Astrocyte (in vitro differentiated cells and primary cell): Measurements from ENCODE around the gene ASMTL. TPM values are rescaled to one million over a fixed set of nuclear protein-coding genes. Genes with fewer than 3 reads are reported as not detected.

Source experiments
- DNase-seq: peaks from one replicate; pipeline ENCODE4 v3.0.0-alpha.2; 2010; ENCODE audit warnings: low read depth
- FAIRE-seq: peaks from 2 replicates; lab custom pipeline; 2011; peaks lifted over from hg19 to GRCh38; lab: Jason Lieb, UNC
- H2AFZ ChIP-seq: 2 replicates; pipeline ENCODE4 v1.6.0; 2012; ENCODE audit warnings: low read depth, low read length, inconsistent platforms
- H3K27ac ChIP-seq: 2 replicates; pipeline ENCODE4 v1.5.1; 2011; ENCODE audit warnings: low read depth, low read length, inconsistent platforms
- H3K27me3 ChIP-seq: 2 replicates; pipeline ENCODE4 v1.6.0; 2011; ENCODE audit warnings: low read length, inconsistent platforms; ENCODE audit not compliant: insufficient read depth
- H3K36me3 ChIP-seq: 2 replicates; pipeline ENCODE4 v1.5.1; 2011; ENCODE audit warnings: low read length, inconsistent platforms; ENCODE audit not compliant: insufficient read depth
- H3K4me1 ChIP-seq: 2 replicates; pipeline ENCODE4 v1.5.1; 2011; ENCODE audit warnings: low read length, inconsistent platforms; ENCODE audit not compliant: insufficient read depth
- H3K4me2 ChIP-seq: 2 replicates; pipeline ENCODE4 v1.6.0; 2012; ENCODE audit warnings: low read length, inconsistent platforms
- H3K4me3 ChIP-seq: 2 replicates; pipeline ENCODE4 v1.5.1; 2011; ENCODE audit warnings: low read depth, mild to moderate bottlenecking, low read length, inconsistent platforms; ENCODE audit not compliant: insufficient read depth
- H3K79me2 ChIP-seq: 2 replicates; pipeline ENCODE4 v1.6.0; 2012; ENCODE audit warnings: mild to moderate bottlenecking, low read length, inconsistent platforms; ENCODE audit not compliant: insufficient read depth
- H3K9ac ChIP-seq: 2 replicates; pipeline ENCODE4 v1.6.0; 2012; ENCODE audit warnings: mild to moderate bottlenecking, low read length, inconsistent platforms
- H3K9me3 ChIP-seq: 2 replicates; pipeline ENCODE4 v1.5.1; 2012; ENCODE audit warnings: low read depth, mild to moderate bottlenecking, low read length, inconsistent platforms; ENCODE audit not compliant: insufficient read depth
- H4K20me1 ChIP-seq: 2 replicates; pipeline ENCODE4 v1.6.0; 2012; ENCODE audit warnings: low read length, inconsistent platforms; ENCODE audit not compliant: insufficient read depth
- H3K27ac Mint-ChIP-seq: one replicate; pipeline ENCODE4 v1.8.0; 2021; ENCODE audit warnings: mild to moderate bottlenecking, mixed read lengths; ENCODE audit not compliant: unreplicated experiment
- H3K27me3 Mint-ChIP-seq: one replicate; pipeline ENCODE4 v1.8.0; 2021; ENCODE audit warnings: low read depth, mixed read lengths; ENCODE audit not compliant: unreplicated experiment
- H3K36me3 Mint-ChIP-seq: one replicate; pipeline ENCODE4 v1.8.0; 2021; ENCODE audit warnings: low read depth, mixed read lengths; ENCODE audit not compliant: unreplicated experiment
- H3K4me1 Mint-ChIP-seq: one replicate; pipeline ENCODE4 v1.8.0; 2021; ENCODE audit warnings: low read depth, mixed read lengths; ENCODE audit not compliant: unreplicated experiment
- H3K4me3 Mint-ChIP-seq: one replicate; pipeline ENCODE4 v1.8.0; 2021; ENCODE audit warnings: mild to moderate bottlenecking, moderate library complexity, mixed read lengths; ENCODE audit not compliant: unreplicated experiment
- H3K9me3 Mint-ChIP-seq: one replicate; pipeline ENCODE4 v1.8.0; 2021; ENCODE audit warnings: mild to moderate bottlenecking, mixed read lengths; ENCODE audit not compliant: unreplicated experiment
- EZH2 ChIP-seq: IDR thresholded peaks from 2 replicates; pipeline ENCODE4 v1.6.1; 2012; ENCODE audit warnings: mild to moderate bottlenecking, low read length, inconsistent platforms; ENCODE audit not compliant: insufficient read depth
- total RNA-seq: library from RNA; stranded (reverse); gene quantifications from 2 replicates; pipeline ENCODE4 v1.2.1, GENCODE V29; 2021
- TF ChIP-seq, protein P1 (sequence below): IDR thresholded peaks from 2 replicates; pipeline ENCODE4 v1.5.1; 2011; ENCODE audit warnings: low read depth, mild to moderate bottlenecking, inconsistent platforms, low read length, moderate library complexity; ENCODE audit not compliant: insufficient read depth

Gene ASMTL
- total RNA-seq, 1 donor from 2014 or later, result 22.1 TPM

DNA sequence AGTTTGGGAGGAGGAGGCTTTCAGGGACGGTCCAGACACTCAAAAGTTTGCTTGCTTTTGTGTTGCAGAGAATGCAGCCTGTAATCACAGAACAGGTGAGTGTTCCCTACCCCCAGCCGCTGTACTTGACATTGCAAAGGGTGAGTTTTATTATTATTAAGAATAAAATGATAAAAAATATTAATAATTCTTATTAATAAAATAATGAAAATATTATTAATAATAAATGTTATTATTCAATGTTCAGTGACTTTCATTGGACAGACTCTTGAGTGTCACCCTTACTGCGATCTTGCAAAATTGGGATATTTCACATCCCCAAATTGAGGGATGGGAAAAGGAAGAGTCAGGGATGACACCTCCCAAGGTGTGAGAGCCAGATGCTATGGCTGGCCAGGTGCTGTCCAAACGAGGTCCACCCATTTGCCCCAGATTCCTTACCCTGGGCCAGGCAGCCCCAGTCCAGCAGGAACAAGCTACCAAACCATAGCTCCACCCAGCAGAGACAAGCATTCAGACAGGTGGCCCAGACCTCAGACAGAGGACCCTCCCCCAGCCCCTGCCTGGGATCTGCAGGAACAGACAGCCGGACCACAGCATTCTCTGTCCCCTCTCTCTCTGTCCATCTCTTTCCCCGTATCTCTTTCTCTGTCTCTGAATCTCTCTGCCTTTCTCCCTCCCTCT, 93.8 kb downstream of the ASMTL start:
- Histone ChIP-seq H3K27me3 (no peaks in the 10 kb centered on the region), H3K4me3 (no peak overlapping the region), H4K20me1 (no peaks in the 10 kb centered on the region), H2AFZ (no peak overlapping the region), H3K9ac (no peak overlapping the region), H3K9me3 (peaks cover 3% of the 10 kb centered on the region), H3K4me2 (no peak overlapping the region), H3K27ac (no peak overlapping the region), H3K36me3 (no peaks in the 10 kb centered on the region), H3K4me1 (no peaks in the 10 kb centered on the region), H3K79me2 (no peaks in the 10 kb centered on the region)
- no peak overlapping the region for H3K27ac Mint-ChIP-seq
- FAIRE-seq (no peak), DNase-seq (no peak)
- TF ChIP-seq EZH2, result no peak
- TF ChIP-seq, protein P1, sequence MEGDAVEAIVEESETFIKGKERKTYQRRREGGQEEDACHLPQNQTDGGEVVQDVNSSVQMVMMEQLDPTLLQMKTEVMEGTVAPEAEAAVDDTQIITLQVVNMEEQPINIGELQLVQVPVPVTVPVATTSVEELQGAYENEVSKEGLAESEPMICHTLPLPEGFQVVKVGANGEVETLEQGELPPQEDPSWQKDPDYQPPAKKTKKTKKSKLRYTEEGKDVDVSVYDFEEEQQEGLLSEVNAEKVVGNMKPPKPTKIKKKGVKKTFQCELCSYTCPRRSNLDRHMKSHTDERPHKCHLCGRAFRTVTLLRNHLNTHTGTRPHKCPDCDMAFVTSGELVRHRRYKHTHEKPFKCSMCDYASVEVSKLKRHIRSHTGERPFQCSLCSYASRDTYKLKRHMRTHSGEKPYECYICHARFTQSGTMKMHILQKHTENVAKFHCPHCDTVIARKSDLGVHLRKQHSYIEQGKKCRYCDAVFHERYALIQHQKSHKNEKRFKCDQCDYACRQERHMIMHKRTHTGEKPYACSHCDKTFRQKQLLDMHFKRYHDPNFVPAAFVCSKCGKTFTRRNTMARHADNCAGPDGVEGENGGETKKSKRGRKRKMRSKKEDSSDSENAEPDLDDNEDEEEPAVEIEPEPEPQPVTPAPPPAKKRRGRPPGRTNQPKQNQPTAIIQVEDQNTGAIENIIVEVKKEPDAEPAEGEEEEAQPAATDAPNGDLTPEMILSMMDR, result no peak
- H3K36me3 Mint-ChIP-seq, result peaks cover 27% of the 10 kb centered on the region
- peak overlapping the region; percentile 20 for H3K4me3 Mint-ChIP-seq
- H3K27me3 Mint-ChIP-seq, result no peaks in the 10 kb centered on the region
- H3K9me3 Mint-ChIP-seq, result peaks cover 13% of the 10 kb centered on the region
- H3K4me1 Mint-ChIP-seq, result no peaks in the 10 kb centered on the region

DNA sequence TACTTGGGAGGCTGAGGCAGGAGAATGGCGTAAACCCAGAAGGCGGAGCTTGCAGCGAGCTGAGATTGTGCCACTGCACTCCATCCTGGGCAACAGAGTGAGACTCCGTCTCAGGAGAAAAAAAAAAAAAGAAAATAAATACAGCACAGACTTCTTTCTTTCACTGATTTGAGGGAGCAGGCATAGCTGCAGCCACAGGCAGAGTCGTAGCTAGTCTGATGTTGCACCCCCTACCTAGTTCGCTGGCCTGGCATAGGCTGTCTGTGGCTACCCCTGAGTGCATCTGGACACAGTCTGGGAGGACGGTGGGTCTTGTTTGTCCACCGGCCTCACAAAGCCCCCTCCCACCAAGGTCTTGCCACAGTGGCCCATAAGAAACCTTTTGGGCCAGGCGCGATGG, 94.7 kb downstream of the ASMTL start:
- Mint-ChIP-seq H3K36me3 (peaks cover 27% of the 10 kb centered on the region), H3K27me3 (no peaks in the 10 kb centered on the region), H3K4me3 (no peak overlapping the region), H3K4me1 (no peaks in the 10 kb centered on the region), H3K9me3 (peaks cover 13% of the 10 kb centered on the region), H3K27ac (no peak overlapping the region)
- H2AFZ ChIP-seq, result no peak overlapping the region
- FAIRE-seq (no peak), DNase-seq (no peak)
- peaks cover 3% of the 10 kb centered on the region for H3K9me3 ChIP-seq
- no peaks in the 10 kb centered on the region for H4K20me1 ChIP-seq
- H3K27me3 ChIP-seq, result no peaks in the 10 kb centered on the region
- H3K36me3 ChIP-seq, result no peaks in the 10 kb centered on the region
- H3K9ac ChIP-seq, result no peak overlapping the region
- no peaks in the 10 kb centered on the region for H3K4me1 ChIP-seq
- H3K27ac ChIP-seq, result no peak overlapping the region
- H3K4me2 ChIP-seq, result no peak overlapping the region
- no peak overlapping the region for H3K4me3 ChIP-seq
- no peaks in the 10 kb centered on the region for H3K79me2 ChIP-seq
- no peak for TF ChIP-seq EZH2
- TF ChIP-seq, protein P1, result no peak
